Measurements from ENCODE around the gene GTF2A1.

Gene GTF2A1

GRCh38 chr14:81127785-81128184 lies 93.0 kb downstream of the GTF2A1 start:
- Histone ChIP-seq H3K4me3 (ENCODE audit: low read depth, low read length, poor library complexity, severe bottlenecking) (no peak overlapping the region), H3K9ac (ENCODE audit: low read length) (no peak overlapping the region), H4K20me1 (ENCODE audit: insufficient read depth, low read length) (no peaks in the 10 kb centered on the region), H3K9me3 (ENCODE audit: low read length) (no peaks in the 10 kb centered on the region), H3K27me3 (ENCODE audit: insufficient read depth, low read length) (no peaks in the 10 kb centered on the region), H3F3A (ENCODE audit: insufficient read depth, low read length) (no peaks in the 10 kb centered on the region), H2AFZ (ENCODE audit: low read length) (no peak overlapping the region), H3K4me1 (ENCODE audit: insufficient read depth, low read length, severe bottlenecking) (no peaks in the 10 kb centered on the region), H3K4me2 (ENCODE audit: low read length) (no peak overlapping the region), H3K27ac (ENCODE audit: low read depth, low read length, poor library complexity, severe bottlenecking) (no peak overlapping the region), H3K36me3 (ENCODE audit: insufficient read depth, low read length) (no peaks in the 10 kb centered on the region), H3K79me2 (ENCODE audit: insufficient read depth, low read length) (no peaks in the 10 kb centered on the region), H3K9me2 (ENCODE audit: low read depth, low read length) (no peaks in the 10 kb centered on the region)
- TF ChIP-seq EZH2 (IDR thresholded peaks at IDR 0.05; ENCODE audit: borderline replicate concordance, low read length) (no peak), CTCF (IDR thresholded peaks at IDR 0.05; ENCODE audit: low read length) (no peak)

DNA sequence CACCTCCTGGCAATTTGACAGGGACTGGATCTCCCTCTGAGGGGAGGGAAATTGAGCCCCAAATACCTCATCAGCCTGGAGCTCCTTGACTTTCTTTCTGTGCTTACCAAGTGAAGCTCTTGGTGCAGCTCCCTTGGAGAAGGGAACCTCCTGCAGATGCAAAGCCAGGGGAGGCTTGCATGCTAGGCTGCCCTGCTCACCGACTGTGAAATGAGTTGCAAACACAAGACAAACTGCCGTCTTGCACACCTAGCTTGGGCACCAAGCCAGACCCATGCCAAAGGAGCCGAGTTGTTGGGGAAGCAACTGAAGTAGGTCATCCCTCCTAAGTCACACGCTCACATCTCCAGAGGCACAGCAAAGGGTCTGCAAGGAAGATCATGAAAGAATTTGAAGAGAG lies 95.2 kb downstream of the GTF2A1 start:
- no peaks in the 10 kb centered on the region for H3K27me3 ChIP-seq (ENCODE audit: insufficient read depth, low read length)
- no peaks in the 10 kb centered on the region for H3K4me1 ChIP-seq (ENCODE audit: insufficient read depth, low read length, severe bottlenecking)
- H4K20me1 ChIP-seq (ENCODE audit: insufficient read depth, low read length) = no peaks in the 10 kb centered on the region
- H3K27ac ChIP-seq (ENCODE audit: low read depth, low read length, poor library complexity, severe bottlenecking) = no peak overlapping the region
- no peak overlapping the region for H3K4me2 ChIP-seq (ENCODE audit: low read length)
- no peak overlapping the region for H3K4me3 ChIP-seq (ENCODE audit: low read depth, low read length, poor library complexity, severe bottlenecking)
- H3K79me2 ChIP-seq (ENCODE audit: insufficient read depth, low read length) = no peaks in the 10 kb centered on the region
- H3K9me3 ChIP-seq (ENCODE audit: low read length) = no peaks in the 10 kb centered on the region
- no peaks in the 10 kb centered on the region for H3K9me2 ChIP-seq (ENCODE audit: low read depth, low read length)
- H3K36me3 ChIP-seq (ENCODE audit: insufficient read depth, low read length) = no peaks in the 10 kb centered on the region
- H2AFZ ChIP-seq (ENCODE audit: low read length) = no peak overlapping the region
- no peak overlapping the region for H3K9ac ChIP-seq (ENCODE audit: low read length)
- no peaks in the 10 kb centered on the region for H3F3A ChIP-seq (ENCODE audit: insufficient read depth, low read length)
- TF ChIP-seq EZH2 (IDR thresholded peaks at IDR 0.05; ENCODE audit: borderline replicate concordance, low read length) (no peak), CTCF (IDR thresholded peaks at IDR 0.05; ENCODE audit: low read length) (no peak)
